Lung (tissue), 12 donors: Measurements from ENCODE around the gene TOPBP1. TPM values are rescaled to one million over a fixed set of nuclear protein-coding genes. Genes with fewer than 3 reads are reported as not detected.

Experiments used
- ATAC-seq: fragments of 200-7000 bp; cut with Tn5 transposase; one replicate; pipeline ENCODE4 v1.9.1; 2020; ENCODE audit warnings: moderate number of reproducible peaks; ENCODE audit not compliant: insufficient read depth, low FRiP score
- DNase-seq, 3 donors: peaks; one replicate each; pipeline ENCODE4 v3.0.0-alpha.2; 2013 to 2017
- H3K27ac ChIP-seq, 2 donors: one replicate each; pipeline ENCODE4 v1.5.1; 2013; ENCODE audit warnings: mild to moderate bottlenecking in 2 of 2, moderate library complexity in 2 of 2, control low read depth in 1 of 2, inconsistent platforms in 1 of 2, low read depth in 1 of 2, low read length in 1 of 2
- H3K27me3 ChIP-seq, 3 donors: one replicate each; pipeline ENCODE4 v1.5.1; 2013; ENCODE audit warnings: low read length in 2 of 3; ENCODE audit not compliant: control insufficient read depth in 3 of 3, insufficient read depth in 3 of 3
- H3K36me3 ChIP-seq, 4 donors: one replicate each; pipeline ENCODE4 v1.5.1; 2013; ENCODE audit warnings: low read length in 4 of 4, mild to moderate bottlenecking in 1 of 4, moderate library complexity in 1 of 4; ENCODE audit not compliant: control insufficient read depth in 4 of 4, insufficient read depth in 4 of 4
- H3K4me1 ChIP-seq, 5 donors: one replicate each; pipeline ENCODE4 v1.5.1; 2013; ENCODE audit warnings: low read length in 5 of 5, mild to moderate bottlenecking in 2 of 5, moderate library complexity in 1 of 5; ENCODE audit not compliant: control insufficient read depth in 5 of 5, insufficient read depth in 5 of 5
- H3K4me3 ChIP-seq: one replicate; pipeline ENCODE4 v1.5.1; 2013; ENCODE audit warnings: mild to moderate bottlenecking, control low read depth, moderate library complexity
- H3K9ac ChIP-seq, 2 donors: one replicate each; pipeline ENCODE4 v1.5.1; 2013; ENCODE audit warnings: low read length in 2 of 2, control low read depth in 1 of 2; ENCODE audit not compliant: insufficient read depth in 1 of 2
- H3K9me3 ChIP-seq, 4 donors: one replicate each; pipeline ENCODE4 v1.5.1; 2013; ENCODE audit warnings: low read length in 3 of 4, mild to moderate bottlenecking in 1 of 4, moderate library complexity in 1 of 4; ENCODE audit not compliant: control insufficient read depth in 4 of 4, insufficient read depth in 3 of 4
- CTCF ChIP-seq: IDR thresholded peaks from 2 replicates; pipeline ENCODE4 v1.5.1; 2012; ENCODE audit warnings: mild to moderate bottlenecking; ENCODE audit errors: control extremely low read depth, extremely low read depth
- WGBS, 2 donors: extraction: QIAGEN DNeasy Blood & Tissue Kit; methylation state at CpG; one replicate each; pipeline ENCODE4 v1.1.7; 2013; 5-methylcytosine and 5-hydroxymethylcytosine counted together
- polyA plus RNA-seq, 2 donors: library from polyadenylated mRNA; stranded (reverse); fragments of 200-250 nt; gene quantifications; one replicate each; pipeline ENCODE4 v1.2.1, GENCODE V29; 2013
- total RNA-seq, 2 donors: library from RNA; depleted of rRNA in 1 of 2; stranded (reverse); fragments of >200 nt in 1 of 2; gene quantifications; one replicate each; pipeline ENCODE4 v1.2.1, GENCODE V29; 2014 to 2021
- donor health status: control.
- donor health status: control.
- donor health status: Bipolar disorder and iron deficiency.
- donor health status: healthy.
- donor health status: DM: yes; HTN: yes; CAD: no.

TOPBP1 gene
- total and polyA plus RNA-seq, 4 donors = 6.9 to 45.4 (median 13.7) TPM

- Histone ChIP-seq H3K9ac (no peak overlapping the region), H3K4me1 (peaks cover 0 to 7% (median 4%) of the 10 kb centered on the region in 5 donors), H3K36me3 (no peaks in the 10 kb centered on the region), H3K27ac (no peak overlapping the region), H3K9me3 (peaks cover 0 to 3% (median 0%) of the 10 kb centered on the region in 4 donors), H3K4me3 (no peak overlapping the region), H3K27me3 (peaks cover 0 to 40% (median 39%) of the 10 kb centered on the region in 3 donors)
- no peak for TF ChIP-seq CTCF
- DNase-seq (no peak), ATAC-seq (no peak)
- WGBS, 2 donors = 89 to 96% methylated on average over 2 of the region's 2 CpGs
Observed at GRCh38 chr3:133672461-133672860, 10.7 kb upstream of the TOPBP1 start.

GRCh38 chr3:133670525-133670995 is 8.8 kb upstream of the TOPBP1 start:
- H3K4me3 ChIP-seq = no peak overlapping the region
- H3K9me3 ChIP-seq = peaks cover 0 to 3% (median 0%) of the 10 kb centered on the region in 4 donors
- no peak overlapping the region for H3K9ac ChIP-seq
- peaks cover 0 to 7% (median 4%) of the 10 kb centered on the region in 5 donors for H3K4me1 ChIP-seq
- WGBS, 2 donors = 80 to 91% methylated on average over 3 of the region's 3 CpGs
- ATAC-seq = no peak
- no peaks in the 10 kb centered on the region for H3K36me3 ChIP-seq
- no peak overlapping the region for H3K27ac ChIP-seq
- H3K27me3 ChIP-seq = peaks cover 0 to 30% (median 28%) of the 10 kb centered on the region in 3 donors
- no peak for TF ChIP-seq CTCF
- DNase-seq = no peak

GRCh38 chr3:133669949-133670524 is 8.3 kb upstream of the TOPBP1 start:
- ATAC-seq = no peak
- Histone ChIP-seq H3K9ac (no peak overlapping the region), H3K27ac (no peak overlapping the region), H3K4me3 (no peak overlapping the region), H3K27me3 (peaks cover 0 to 26% (median 25%) of the 10 kb centered on the region in 3 donors), H3K4me1 (peaks cover 0 to 7% (median 4%) of the 10 kb centered on the region in 5 donors), H3K36me3 (no peaks in the 10 kb centered on the region), H3K9me3 (peaks cover 0 to 3% (median 0%) of the 10 kb centered on the region in 4 donors)
- DNase-seq = no peak
- 78 to 85% methylated on average over 4 of the region's 4 CpGs for WGBS, 2 donors
- TF ChIP-seq CTCF = no peak
